Tibial nerve (tissue), 4 donors: ENCODE results near the gene ITPRID1. TPM values are rescaled to one million over a fixed set of nuclear protein-coding genes. Genes with fewer than 3 reads are reported as not detected.

Experiments used
- DNase-seq, 2 donors: peaks; one replicate each; pipeline ENCODE4 v3.0.0-alpha.2; 2019; ENCODE audit warnings: low spot score in 2 of 2
- H3K27ac ChIP-seq, 4 donors: fragments of 200-600 bp; sonication (generic) in 3 of 4; one replicate each; pipeline ENCODE4 v1.5.1; 2017 to 2019; ENCODE audit warnings: mild to moderate bottlenecking in 1 of 4
- H3K27me3 ChIP-seq, 2 donors: fragments of 200-600 bp; sonication (generic) in 1 of 2; one replicate each; pipeline versions ENCODE4 v1.5.1 to v1.6.0; 2017 to 2019
- H3K36me3 ChIP-seq, 3 donors: fragments of 200-600 bp; sonication (generic); one replicate each; pipeline ENCODE4 v1.5.1; 2018 to 2019
- H3K4me1 ChIP-seq, 4 donors: fragments of 200-600 bp; sonication (generic) in 3 of 4; one replicate each; pipeline ENCODE4 v1.5.1; 2017 to 2019
- H3K4me3 ChIP-seq, 4 donors: fragments of 200-600 bp; sonication (generic) in 3 of 4; one replicate each; pipeline ENCODE4 v1.5.1; 2017 to 2019; ENCODE audit warnings: mild to moderate bottlenecking in 1 of 4, moderate library complexity in 1 of 4
- H3K9me3 ChIP-seq, 4 donors: fragments of 200-600 bp; sonication (generic) in 3 of 4; one replicate each; pipeline ENCODE4 v1.5.1; 2017 to 2019
- CTCF ChIP-seq, 5 experiments: fragments of 200-600 bp in 3 of 5; fragments of 450-650 bp in 2 of 5; sonication (generic) in 3 of 5; IDR thresholded peaks; one replicate each; pipeline ENCODE4 v1.5.1; 2016 to 2019; ENCODE audit warnings: antibody characterized with exemption in 5 of 5, mild to moderate bottlenecking in 3 of 5, moderate library complexity in 2 of 5
- EP300 ChIP-seq, 2 donors: sonication (generic); formaldehyde crosslinking; IDR thresholded peaks; one replicate each; pipeline ENCODE4 v1.6.1; 2017; ENCODE audit warnings: antibody characterized with exemption in 2 of 2, mild to moderate bottlenecking in 1 of 2
- POLR2A ChIP-seq, 2 donors: fragments of 450-650 bp; IDR thresholded peaks; one replicate each; pipeline ENCODE4 v1.6.1; 2017; ENCODE audit warnings: antibody characterized with exemption in 2 of 2, mild to moderate bottlenecking in 2 of 2, moderate library complexity in 2 of 2
- WGBS, 2 donors: methylation state at CpG; one replicate each; pipeline ENCODE4 v1.1.5; 2018; 5-methylcytosine and 5-hydroxymethylcytosine counted together
- total RNA-seq, 4 donors: library from RNA; depleted of rRNA; stranded (reverse); fragments of >200 nt; gene quantifications; one replicate each; pipeline ENCODE4 v1.1.0, GENCODE V29; 2016

The ITPRID1 gene
- total RNA-seq, 4 donors from 2014 or later: not detected

GRCh38 chr7:31651234-31652062 is 137.6 kb downstream of the ITPRID1 start:
- DNase-seq: no peak

DNA sequence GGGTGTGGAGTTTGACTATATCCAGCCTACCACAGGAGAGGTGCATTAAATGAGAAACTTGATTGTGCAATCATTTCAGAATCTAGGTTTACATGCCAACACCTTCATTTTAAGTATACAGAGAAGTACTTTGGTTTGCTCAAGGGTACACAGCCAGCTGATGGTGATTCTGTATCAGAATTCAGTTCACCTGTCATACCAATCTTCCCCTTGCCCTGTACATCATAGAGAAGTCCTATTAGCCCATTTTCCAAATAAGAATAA is 138.1 kb downstream of the ITPRID1 start:
- Histone ChIP-seq H3K36me3 (no peaks in the 10 kb centered on the region), H3K27ac (no peak overlapping the region), H3K9me3 (no peaks in the 10 kb centered on the region), H3K27me3 (no peaks in the 10 kb centered on the region), H3K4me3 (no peak overlapping the region), H3K4me1 (no peaks in the 10 kb centered on the region)
- no peak for DNase-seq
- no peak for TF ChIP-seq POLR2A (IDR thresholded peaks at IDR 0.05)
- TF ChIP-seq EP300 (IDR thresholded peaks at IDR 0.05): no peak
- TF ChIP-seq CTCF (IDR thresholded peaks at IDR 0.05): no peak

More at GRCh38 chr7:31651234-31652062, 137.6 kb downstream of the ITPRID1 start:
- no peak overlapping the region for H3K4me3 ChIP-seq
- H3K36me3 ChIP-seq: no peaks in the 10 kb centered on the region
- H3K9me3 ChIP-seq: no peaks in the 10 kb centered on the region
- no peak overlapping the region for H3K27ac ChIP-seq
- WGBS, 2 donors: 71 to 79% methylated on average over 7 of the region's 7 CpGs
- H3K27me3 ChIP-seq: no peaks in the 10 kb centered on the region
- no peak for TF ChIP-seq CTCF (IDR thresholded peaks at IDR 0.05)
- no peak for TF ChIP-seq EP300 (IDR thresholded peaks at IDR 0.05)
- TF ChIP-seq POLR2A (IDR thresholded peaks at IDR 0.05): no peak
- no peaks in the 10 kb centered on the region for H3K4me1 ChIP-seq

- no peaks in the 10 kb centered on the region for H3K4me1 ChIP-seq
- H3K27me3 ChIP-seq: no peaks in the 10 kb centered on the region
- H3K36me3 ChIP-seq: no peaks in the 10 kb centered on the region
- no peak for TF ChIP-seq CTCF (IDR thresholded peaks at IDR 0.05)
- no peak for TF ChIP-seq POLR2A (IDR thresholded peaks at IDR 0.05)
- TF ChIP-seq EP300 (IDR thresholded peaks at IDR 0.05): no peak
- DNase-seq: no peak
- H3K9me3 ChIP-seq: no peaks in the 10 kb centered on the region
- H3K27ac ChIP-seq: no peak overlapping the region
- H3K4me3 ChIP-seq: no peak overlapping the region
- WGBS, 2 donors: 62 to 77% methylated on average over 5 of the region's 5 CpGs
These were observed 149.2 kb downstream of the ITPRID1 start for GRCh38 chr7:31663072-31663471.

DNA sequence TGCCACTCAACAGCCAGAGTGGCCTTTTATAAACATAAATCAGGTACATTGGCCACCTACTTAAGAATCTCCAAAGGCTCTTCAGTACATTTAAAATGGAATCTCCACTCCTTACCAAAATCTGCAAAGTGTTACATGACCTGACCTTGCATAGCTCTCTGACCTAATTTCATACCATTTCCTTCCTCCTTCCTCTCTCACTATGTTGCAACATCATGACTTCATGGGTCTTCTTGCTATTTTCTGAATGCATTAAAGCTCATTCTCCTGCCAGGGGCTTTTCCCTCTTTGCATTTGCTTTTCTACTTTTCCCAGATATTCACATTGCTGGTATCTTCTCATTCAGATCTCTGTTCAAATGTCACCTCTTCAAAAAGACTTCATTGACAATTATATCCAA is 151.0 kb downstream of the ITPRID1 start:
- no peak for DNase-seq
- TF ChIP-seq CTCF (IDR thresholded peaks at IDR 0.05) (no peak), EP300 (IDR thresholded peaks at IDR 0.05) (peak in 1 of 2 donors; percentile 23), POLR2A (IDR thresholded peaks at IDR 0.05) (no peak)
- H3K4me3 ChIP-seq: no peak overlapping the region
- no peaks in the 10 kb centered on the region for H3K9me3 ChIP-seq
- no peak overlapping the region for H3K27ac ChIP-seq
- H3K4me1 ChIP-seq: no peaks in the 10 kb centered on the region
- no peaks in the 10 kb centered on the region for H3K36me3 ChIP-seq
- H3K27me3 ChIP-seq: no peaks in the 10 kb centered on the region

DNA sequence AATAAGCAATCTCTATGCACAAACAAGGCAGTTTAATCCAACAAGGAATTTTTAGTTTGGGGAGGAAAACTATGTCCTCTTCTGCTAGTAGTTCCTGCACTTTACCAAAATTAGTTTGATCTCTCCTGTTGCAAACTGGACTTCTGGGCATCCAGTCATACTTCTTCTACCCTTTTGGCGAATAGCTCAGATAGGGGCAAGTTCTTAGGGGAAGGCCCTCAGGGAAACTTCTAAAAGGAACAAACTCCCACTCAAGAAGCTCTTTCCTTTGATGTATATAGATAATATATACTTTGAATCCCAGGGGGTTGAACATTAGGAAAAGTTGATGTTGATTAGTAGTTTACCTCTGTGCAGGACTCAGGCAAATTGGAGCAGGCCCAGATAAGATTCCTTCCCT is 151.7 kb downstream of the ITPRID1 start:
- no peaks in the 10 kb centered on the region for H3K4me1 ChIP-seq
- 70 to 82% methylated on average over 1 of the region's 1 CpG for WGBS, 2 donors
- H3K4me3 ChIP-seq: no peak overlapping the region
- no peaks in the 10 kb centered on the region for H3K36me3 ChIP-seq
- peaks cover 0 to 6% (median 0%) of the 10 kb centered on the region in 4 donors for H3K9me3 ChIP-seq
- no peak overlapping the region for H3K27ac ChIP-seq
- no peaks in the 10 kb centered on the region for H3K27me3 ChIP-seq
- TF ChIP-seq CTCF (IDR thresholded peaks at IDR 0.05) (no peak), EP300 (IDR thresholded peaks at IDR 0.05) (no peak)
- DNase-seq: no peak
